Activated CD4-positive, alpha-beta T cell treated with anti-CD3 and anti-CD28 coated beads, Interleukin-2, amount 50 U/mL, for 24 hours (primary cell): ENCODE results near the gene TRPC3.

Experiments used
- DNase-seq, 2 donors: peaks; one replicate each; pipeline ENCODE4 v3.0.0-alpha.2; 2020; ENCODE audit warnings: low read depth in 1 of 2, low spot score in 1 of 2

TRPC3 gene

DNA sequence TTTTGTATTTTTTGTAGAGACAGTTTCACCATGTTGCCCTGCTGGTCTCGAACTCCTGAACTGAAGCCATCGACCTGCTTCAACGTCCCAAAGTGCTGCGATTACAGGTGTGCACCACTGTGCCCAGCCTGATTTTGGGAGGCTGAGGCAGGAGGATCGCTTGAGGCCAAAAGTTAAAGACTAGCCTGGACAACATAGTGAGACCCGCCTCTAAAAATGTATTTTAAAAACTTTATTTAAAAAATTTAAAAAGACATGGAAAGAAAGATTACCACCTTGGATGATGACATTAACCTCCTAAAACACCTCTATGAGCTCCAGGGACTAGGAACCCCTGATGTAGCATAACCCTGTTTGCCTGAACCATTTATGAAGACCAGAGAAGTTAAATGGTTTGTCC, 75.8 kb downstream of the TRPC3 start:
- no peak for DNase-seq

GRCh38 chr4:121875652-121876051, 76.2 kb downstream of the TRPC3 start:
- no peak for DNase-seq

GRCh38 chr4:121873604-121874003, 78.3 kb downstream of the TRPC3 start:
- no peak for DNase-seq

DNA sequence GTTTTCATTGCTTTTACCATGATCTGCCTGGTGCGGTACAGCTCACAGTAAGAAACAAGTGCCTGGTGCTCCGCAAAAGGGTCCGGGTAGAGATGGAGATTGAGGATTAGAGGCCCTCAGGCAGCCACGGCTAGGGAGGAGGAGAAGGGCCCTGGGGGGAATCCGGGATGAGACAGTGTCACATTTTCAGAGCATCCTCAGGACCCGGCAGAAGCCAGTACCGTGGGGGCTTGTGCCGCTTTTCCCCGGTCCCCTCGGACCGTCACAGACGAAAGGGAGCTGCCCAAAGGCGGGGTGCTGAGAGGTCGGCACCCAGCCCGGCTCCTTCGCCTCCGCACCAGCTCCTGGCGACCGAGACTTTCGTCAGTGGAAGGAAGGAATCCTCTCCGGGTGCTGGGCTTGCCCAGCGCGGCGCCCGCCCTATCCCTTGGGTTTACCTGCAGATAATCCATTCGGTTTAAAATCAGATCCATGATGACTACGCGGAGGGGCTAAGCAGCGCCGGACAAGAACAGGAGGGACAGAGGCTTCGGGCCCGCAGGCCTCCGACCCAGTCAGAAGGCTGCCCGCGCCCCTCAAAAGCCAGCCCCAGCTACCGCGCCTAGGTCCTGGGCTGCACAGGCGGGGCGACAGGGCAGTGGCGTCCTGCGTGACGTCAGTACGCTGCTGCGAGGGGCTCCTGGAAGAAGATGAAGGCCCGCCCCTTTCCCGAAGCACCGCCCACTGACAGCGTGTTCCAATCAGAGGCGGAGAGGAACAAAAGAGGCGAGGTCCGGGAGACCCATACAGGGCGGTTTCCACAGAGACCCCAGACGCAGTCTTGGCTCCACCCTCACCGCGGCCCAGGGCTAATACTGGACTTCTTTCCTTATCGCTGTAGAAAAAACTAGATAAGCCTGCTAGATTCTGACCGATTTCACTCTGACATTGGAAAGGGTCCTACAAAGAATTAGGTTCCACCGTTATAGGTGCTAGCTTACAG, 81.7 kb downstream of the TRPC3 start, which contains the start of gene BBS7:
TSS of gene BBS7 (minus strand) at position 634 of the 982 bp plus-strand sequence. CDS start at position 473, 161 bp downstream.
- peak; percentile 87 to 97 for DNase-seq

DNA sequence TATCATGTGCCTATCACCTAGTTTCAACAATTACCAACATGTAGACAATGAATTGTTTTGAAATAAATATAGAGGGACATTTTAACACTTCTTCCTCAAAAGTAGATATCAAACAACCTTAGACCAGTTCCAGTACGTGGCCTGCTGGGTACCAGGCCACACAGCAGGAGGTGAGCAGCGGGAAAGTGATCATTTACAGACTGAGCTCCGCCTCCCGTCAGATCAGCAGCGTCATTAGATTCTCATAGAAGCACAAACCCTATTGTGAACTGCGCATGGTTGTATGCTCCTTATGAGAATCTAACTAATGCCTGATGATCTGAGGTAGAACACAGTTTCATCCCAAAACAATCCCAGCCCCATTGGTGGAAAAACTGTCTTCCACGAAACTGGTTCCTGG, 88.1 kb downstream of the TRPC3 start:
- DNase-seq: no peak

DNA sequence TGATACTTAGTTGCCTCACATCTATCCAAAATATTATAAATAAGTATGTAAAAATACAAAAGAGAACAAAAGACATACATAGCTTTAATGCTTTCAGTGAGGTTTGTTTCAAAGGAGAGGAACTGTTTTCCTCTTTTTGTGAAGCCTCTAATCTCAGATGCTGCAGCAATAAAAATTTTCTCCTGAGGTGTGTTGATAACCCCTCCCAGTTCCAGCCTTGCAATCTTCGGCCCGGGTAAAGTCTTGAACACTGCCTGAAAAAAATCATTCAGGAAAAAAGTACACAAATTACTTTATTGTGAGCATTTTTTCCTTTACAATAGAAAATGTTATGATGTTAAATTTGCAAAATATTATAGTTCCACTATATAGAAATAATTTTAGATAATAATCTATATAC, 90.4 kb downstream of the TRPC3 start:
- DNase-seq: no peak

DNA sequence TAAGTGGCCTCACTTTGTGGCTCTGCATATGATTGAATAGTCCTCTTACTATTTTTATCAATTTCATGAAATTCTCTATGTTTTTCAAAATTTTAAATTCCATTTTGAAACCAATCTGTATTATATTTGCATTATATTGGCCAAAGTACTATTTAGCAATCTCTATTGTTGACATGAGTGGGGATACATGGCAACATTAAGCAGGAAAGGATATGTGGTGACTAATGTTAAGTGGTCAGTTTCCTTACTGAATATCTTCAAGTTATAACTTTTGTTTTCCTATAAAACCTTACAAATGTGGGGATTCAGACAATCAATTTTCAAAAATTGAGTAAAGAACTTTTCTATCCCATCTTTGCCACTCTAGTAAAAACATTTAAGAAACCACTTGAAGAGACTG, 91.7 kb downstream of the TRPC3 start:
- no peak for DNase-seq

GRCh38 chr4:121851354-121851753, 100.5 kb downstream of the TRPC3 start:
- DNase-seq: no peak

GRCh38 chr4:121846662-121847061, 105.2 kb downstream of the TRPC3 start:
- DNase-seq: no peak

GRCh38 chr4:121842862-121843261, 109.0 kb downstream of the TRPC3 start:
- DNase-seq: no peak

- no peak for DNase-seq
These were observed 113.7 kb downstream of the TRPC3 start for GRCh38 chr4:121838136-121838535.

DNA sequence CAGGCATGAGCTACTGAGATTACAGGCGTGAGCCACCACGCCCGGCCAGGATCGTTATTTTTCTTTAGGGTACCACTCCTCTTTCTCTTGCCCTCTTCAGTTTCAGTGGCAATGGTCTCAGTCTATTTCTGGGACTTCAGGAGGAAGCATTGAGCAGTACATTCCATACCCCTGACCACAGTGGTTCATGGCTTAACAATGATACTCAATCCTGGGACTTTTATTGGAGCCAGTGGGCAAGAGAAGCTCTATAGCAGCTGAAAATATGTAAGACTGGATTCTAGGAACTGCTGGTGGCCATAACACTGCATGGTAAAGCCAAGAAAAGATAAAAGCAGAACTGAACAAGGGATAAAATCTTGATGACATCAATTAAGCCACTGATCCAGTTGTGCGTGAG, 122.3 kb downstream of the TRPC3 start:
- no peak for DNase-seq
